ENCODE results near the gene SMCP.

DNA sequence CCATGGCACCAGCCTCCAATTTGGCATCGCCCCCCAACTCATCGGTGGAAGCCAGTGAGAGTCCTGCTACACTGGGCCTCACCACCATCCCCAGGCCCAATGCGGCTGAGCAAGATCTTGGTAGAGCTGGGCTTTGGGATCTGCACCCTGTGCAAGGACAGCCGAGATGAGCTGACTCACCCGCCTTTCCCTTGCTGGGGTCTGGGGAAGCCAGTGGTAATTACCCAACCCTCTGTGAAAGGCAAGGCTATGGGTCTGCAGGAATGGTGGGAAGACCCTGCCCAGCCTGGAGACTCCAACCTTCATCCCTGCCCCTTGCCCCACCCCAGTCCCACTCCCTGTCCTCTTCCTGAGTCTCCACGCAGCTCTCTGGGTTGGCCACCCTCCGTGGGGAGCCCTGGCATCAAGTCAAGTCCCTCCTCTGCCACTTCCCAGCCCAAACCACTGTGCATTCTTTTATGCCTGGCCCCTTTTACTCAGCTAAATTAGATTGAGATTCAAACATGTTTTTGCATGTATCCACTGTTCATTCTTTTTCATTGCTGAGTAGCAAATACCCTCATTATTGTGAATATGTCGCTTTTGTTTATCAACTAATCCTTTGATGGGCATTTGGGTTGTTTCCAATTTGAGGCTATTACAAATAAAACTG lies 8.8 kb downstream of the SMCP start:
- no peak for TF ChIP-seq EZH2 (IDR thresholded peaks at IDR 0.05; ENCODE audit: low read length, missing control alignments)
- TF ChIP-seq, protein P1, sequence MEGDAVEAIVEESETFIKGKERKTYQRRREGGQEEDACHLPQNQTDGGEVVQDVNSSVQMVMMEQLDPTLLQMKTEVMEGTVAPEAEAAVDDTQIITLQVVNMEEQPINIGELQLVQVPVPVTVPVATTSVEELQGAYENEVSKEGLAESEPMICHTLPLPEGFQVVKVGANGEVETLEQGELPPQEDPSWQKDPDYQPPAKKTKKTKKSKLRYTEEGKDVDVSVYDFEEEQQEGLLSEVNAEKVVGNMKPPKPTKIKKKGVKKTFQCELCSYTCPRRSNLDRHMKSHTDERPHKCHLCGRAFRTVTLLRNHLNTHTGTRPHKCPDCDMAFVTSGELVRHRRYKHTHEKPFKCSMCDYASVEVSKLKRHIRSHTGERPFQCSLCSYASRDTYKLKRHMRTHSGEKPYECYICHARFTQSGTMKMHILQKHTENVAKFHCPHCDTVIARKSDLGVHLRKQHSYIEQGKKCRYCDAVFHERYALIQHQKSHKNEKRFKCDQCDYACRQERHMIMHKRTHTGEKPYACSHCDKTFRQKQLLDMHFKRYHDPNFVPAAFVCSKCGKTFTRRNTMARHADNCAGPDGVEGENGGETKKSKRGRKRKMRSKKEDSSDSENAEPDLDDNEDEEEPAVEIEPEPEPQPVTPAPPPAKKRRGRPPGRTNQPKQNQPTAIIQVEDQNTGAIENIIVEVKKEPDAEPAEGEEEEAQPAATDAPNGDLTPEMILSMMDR (conservative IDR thresholded peaks at IDR 0.05 in 1 of 2, IDR thresholded peaks at IDR 0.05 in 1 of 2; ENCODE audit: low read depth in 1 of 2, low read length in 2 of 2): no peak
